Spleen (tissue), 11 donors: ENCODE measurements around the gene EZH1. TPM values are rescaled to one million over a fixed set of nuclear protein-coding genes. Genes with fewer than 3 reads are reported as not detected.

Source experiments
- DNase-seq: peaks from one replicate; pipeline ENCODE4 v3.0.0-alpha.2; 2020
- H3K27ac ChIP-seq, 8 donors: fragments of 200-600 bp; sonication (generic) in 7 of 8; 1 replicate in 4 of 8; 2 replicates in 4 of 8; pipeline versions ENCODE4 v1.5.0 to v1.8.0; 2016 to 2021; ENCODE audit warnings: inconsistent platforms in 4 of 8, mild to moderate bottlenecking in 4 of 8, moderate library complexity in 1 of 8
- H3K27me3 ChIP-seq, 7 donors: fragments of 200-600 bp; sonication (generic) in 6 of 7; replicated peaks in 1 of 7; 1 replicate in 4 of 7; 2 replicates in 3 of 7; pipeline versions ENCODE4 v1.5.0 to v1.8.0; 2016 to 2021; ENCODE audit warnings: inconsistent platforms in 3 of 7, mild to moderate bottlenecking in 1 of 7
- H3K36me3 ChIP-seq, 6 donors: fragments of 200-600 bp; sonication (generic) in 5 of 6; 1 replicate in 4 of 6; 2 replicates in 2 of 6; pipeline versions ENCODE4 v1.5.0 to v1.8.0; 2016 to 2021; ENCODE audit warnings: inconsistent platforms in 2 of 6
- H3K4me1 ChIP-seq, 6 donors: fragments of 200-600 bp; sonication (generic) in 5 of 6; 1 replicate in 3 of 6; 2 replicates in 3 of 6; pipeline versions ENCODE4 v1.5.0 to v1.8.0; 2016 to 2021; ENCODE audit warnings: inconsistent platforms in 3 of 6
- H3K4me3 ChIP-seq, 8 donors: fragments of 200-600 bp; sonication (generic) in 7 of 8; 1 replicate in 4 of 8; 2 replicates in 4 of 8; pipeline versions ENCODE4 v1.5.0 to v1.8.0; 2016 to 2021; ENCODE audit warnings: inconsistent platforms in 4 of 8, mild to moderate bottlenecking in 4 of 8, moderate library complexity in 2 of 8
- H3K9me3 ChIP-seq, 8 donors: fragments of 200-600 bp; sonication (generic) in 7 of 8; 1 replicate in 4 of 8; 2 replicates in 4 of 8; pipeline versions ENCODE4 v1.5.0 to v1.8.0; 2016 to 2021; ENCODE audit warnings: inconsistent platforms in 4 of 8
- POLR2A ChIP-seq, 3 donors: fragments of 450-650 bp; IDR thresholded peaks; one replicate each; pipeline ENCODE4 v1.5.1; 2017; ENCODE audit warnings: antibody characterized with exemption in 3 of 3, mild to moderate bottlenecking in 1 of 3
- POLR2AphosphoS5 ChIP-seq, 3 donors: sonication (generic); formaldehyde crosslinking; IDR thresholded peaks; one replicate each; pipeline ENCODE4 v1.5.1; 2017; ENCODE audit warnings: antibody characterized with exemption in 3 of 3
- WGBS, 5 donors: extraction: QIAGEN DNeasy Blood & Tissue Kit in 3 of 5; methylation state at CpG; one replicate each; pipeline versions ENCODE4 v1.1.5 to v1.1.7; 2013 to 2018; 5-methylcytosine and 5-hydroxymethylcytosine counted together
- intact Hi-C: fragments of 100-400 bp; cut with DNase I; formaldehyde crosslinking; loops from one replicate; pipeline ENCODE4 v1.15.0; 2023; ENCODE audit warnings: low total_unique reads
- polyA plus RNA-seq, 3 donors: library from polyadenylated mRNA; stranded (reverse); fragments of 200-250 nt; gene quantifications; one replicate each; pipeline ENCODE4 v1.2.1, GENCODE V29; 2013
- total RNA-seq, 7 donors: library from RNA; depleted of rRNA in 3 of 7; stranded (reverse); fragments of >200 nt in 3 of 7; fragmentation: NEBNext Ultra II Directional in 4 of 7; extraction: Animal tissue kit (Norgen Biotek cat#: 25700) in 4 of 7; gene quantifications; one replicate each; pipeline versions ENCODE4 v1.1.0 to v1.2.1, GENCODE V29; 2016 to 2021
- TF ChIP-seq, protein P1 (sequence below), 11 experiments: fragments of 200-600 bp in 7 of 11; fragments of 450-650 bp in 4 of 11; sonication (generic) in 4 of 11; IDR thresholded peaks in 8 of 11; conservative IDR thresholded peaks in 3 of 11; 1 replicate in 7 of 11; 2 replicates in 4 of 11; pipeline versions ENCODE4 v1.4.0 to v1.8.0; 2016 to 2021; ENCODE audit warnings: antibody characterized with exemption in 11 of 11, inconsistent platforms in 4 of 11, mild to moderate bottlenecking in 1 of 11
- donor health status: healthy with polysubstance abuse.
- donor health status: DM: no; HTN: no; CAD: no; lungs with moderate emphysema.
- donor health status: DM: no; HTN: no; CAD: no.
- donor health status: Bipolar disorder and iron deficiency.
- donor health status: healthy.
- donor health status: DM: no; HTN: no; CAD: no.
- donor health status: DM: yes; HTN: yes; CAD: no.

Gene EZH1
- total and polyA plus RNA-seq, 10 donors: 24.1 to 104 (median 68.0) TPM

DNA sequence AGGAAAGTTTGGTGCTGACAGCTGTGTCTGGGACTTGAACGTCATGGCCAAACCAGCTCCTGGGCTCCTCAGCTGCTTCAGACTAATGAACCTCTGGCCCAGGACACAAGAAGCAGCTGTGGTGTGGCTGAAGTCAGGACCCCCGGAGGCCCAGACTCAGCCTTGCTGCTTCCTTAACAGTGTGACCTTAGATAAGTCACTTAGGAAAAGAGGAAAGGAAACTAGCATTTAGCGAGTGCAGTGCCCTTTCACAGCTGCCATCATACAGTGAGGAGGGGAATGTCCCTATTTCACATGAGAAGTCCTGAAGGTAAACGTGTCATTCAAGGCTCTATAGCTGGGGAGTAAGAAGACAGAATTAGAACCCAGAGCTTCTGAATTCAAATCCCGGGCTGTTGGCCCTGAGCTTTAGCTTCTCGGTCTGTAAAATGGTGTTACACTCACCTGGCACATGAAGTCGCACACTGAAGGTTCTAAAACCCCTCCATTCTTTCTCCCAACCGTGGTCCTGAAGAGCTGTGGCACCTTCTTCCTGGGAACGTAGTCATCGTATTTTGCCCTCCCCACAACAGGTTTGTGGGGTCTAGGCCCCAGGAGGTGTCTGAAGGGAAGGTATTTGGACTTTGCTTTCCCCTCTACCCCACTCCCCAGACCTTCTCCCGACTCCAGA, 15.3 kb upstream of the EZH1 start:
- WGBS, 5 donors: 37 to 53% (median 45%) methylated on average over 11 of the region's 11 CpGs
- peak; percentile 54 for DNase-seq
- Histone ChIP-seq H3K36me3 (no peaks in the 10 kb centered on the region), H3K27ac (peak overlapping the region in 4 of 8 donors; percentile 42 to 77 (median 62)), H3K4me1 (peaks cover 13 to 55% (median 38%) of the 10 kb centered on the region in 6 donors), H3K9me3 (no peaks in the 10 kb centered on the region), H3K27me3 (peaks cover 0 to 46% (median 22%) of the 10 kb centered on the region in 7 donors), H3K4me3 (peak overlapping the region in 6 of 8 donors; percentile 16 to 71 (median 46))
- intact Hi-C loops: loop anchor here (5.0 kb wide), 1 partner anchor 38 kb away; no protein-coding TSS in a partner anchor
- TF ChIP-seq POLR2AphosphoS5 (IDR thresholded peaks at IDR 0.05) (peak in 2 of 3 donors; percentile 47 to 49), POLR2A (IDR thresholded peaks at IDR 0.05) (no peak)
- TF ChIP-seq, protein P1, sequence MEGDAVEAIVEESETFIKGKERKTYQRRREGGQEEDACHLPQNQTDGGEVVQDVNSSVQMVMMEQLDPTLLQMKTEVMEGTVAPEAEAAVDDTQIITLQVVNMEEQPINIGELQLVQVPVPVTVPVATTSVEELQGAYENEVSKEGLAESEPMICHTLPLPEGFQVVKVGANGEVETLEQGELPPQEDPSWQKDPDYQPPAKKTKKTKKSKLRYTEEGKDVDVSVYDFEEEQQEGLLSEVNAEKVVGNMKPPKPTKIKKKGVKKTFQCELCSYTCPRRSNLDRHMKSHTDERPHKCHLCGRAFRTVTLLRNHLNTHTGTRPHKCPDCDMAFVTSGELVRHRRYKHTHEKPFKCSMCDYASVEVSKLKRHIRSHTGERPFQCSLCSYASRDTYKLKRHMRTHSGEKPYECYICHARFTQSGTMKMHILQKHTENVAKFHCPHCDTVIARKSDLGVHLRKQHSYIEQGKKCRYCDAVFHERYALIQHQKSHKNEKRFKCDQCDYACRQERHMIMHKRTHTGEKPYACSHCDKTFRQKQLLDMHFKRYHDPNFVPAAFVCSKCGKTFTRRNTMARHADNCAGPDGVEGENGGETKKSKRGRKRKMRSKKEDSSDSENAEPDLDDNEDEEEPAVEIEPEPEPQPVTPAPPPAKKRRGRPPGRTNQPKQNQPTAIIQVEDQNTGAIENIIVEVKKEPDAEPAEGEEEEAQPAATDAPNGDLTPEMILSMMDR (IDR thresholded peaks at IDR 0.05 in 8 of 11, conservative IDR thresholded peaks at IDR 0.05 in 3 of 11): no peak

DNA sequence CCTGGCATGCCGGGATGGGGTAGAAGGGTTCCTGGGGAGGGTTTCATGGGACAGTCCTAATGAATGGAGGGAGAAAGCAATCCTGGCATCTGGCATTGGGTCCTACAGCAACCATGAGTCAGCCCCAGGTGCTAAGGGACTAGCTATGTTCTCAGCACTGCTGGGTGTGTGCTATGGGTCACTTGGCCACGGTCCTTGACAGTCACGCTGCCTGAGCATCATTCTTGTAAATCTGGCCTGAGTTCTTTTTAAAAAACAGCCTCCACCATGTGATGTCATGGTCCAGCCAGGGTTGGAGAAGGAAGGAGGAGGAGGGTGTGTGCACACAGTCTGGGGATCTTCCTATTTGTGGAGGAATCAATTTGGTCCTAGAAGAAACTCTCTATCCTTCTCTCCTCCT, 9.9 kb upstream of the EZH1 start:
- Histone ChIP-seq H3K4me3 (no peak overlapping the region), H3K9me3 (no peaks in the 10 kb centered on the region), H3K36me3 (no peaks in the 10 kb centered on the region), H3K4me1 (peaks cover under 1 to 27% (median 11%) of the 10 kb centered on the region in 6 donors), H3K27ac (no peak overlapping the region), H3K27me3 (peaks cover 0 to 11% (median 0%) of the 10 kb centered on the region in 7 donors)
- 88 to 94% (median 90%) methylated on average over 3 of the region's 3 CpGs for WGBS, 5 donors
- DNase-seq: peak; percentile 40
- TF ChIP-seq, protein P1 (IDR thresholded peaks at IDR 0.05 in 8 of 11, conservative IDR thresholded peaks at IDR 0.05 in 3 of 11): no peak
- no peak for TF ChIP-seq POLR2A (IDR thresholded peaks at IDR 0.05)
- no peak for TF ChIP-seq POLR2AphosphoS5 (IDR thresholded peaks at IDR 0.05)
- intact Hi-C loops: no loop called here

DNA sequence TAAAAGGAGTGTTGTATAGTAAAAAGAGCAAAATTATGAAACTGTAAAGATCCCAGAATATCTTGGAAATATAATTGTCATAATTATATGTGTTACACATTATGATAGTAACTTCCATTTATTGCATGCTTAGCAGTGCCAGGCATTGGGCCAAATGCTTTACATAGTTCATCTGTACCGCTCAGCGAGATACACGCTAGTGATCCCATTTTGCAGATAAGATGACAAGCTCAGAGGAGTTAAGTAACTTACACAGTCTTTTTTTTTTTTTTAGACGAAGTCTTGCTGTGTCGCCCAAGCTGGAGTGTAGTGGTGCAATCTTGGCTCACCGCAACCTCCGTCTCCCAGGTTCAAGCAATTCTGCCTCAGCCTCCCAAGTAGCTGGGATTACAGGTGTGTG, 6.8 kb upstream of the EZH1 start:
- Histone ChIP-seq H3K9me3 (no peaks in the 10 kb centered on the region), H3K4me3 (no peak overlapping the region), H3K27me3 (peaks cover 0 to 14% (median 0%) of the 10 kb centered on the region in 7 donors), H3K36me3 (no peaks in the 10 kb centered on the region), H3K4me1 (peaks cover 0 to 30% (median 10%) of the 10 kb centered on the region in 6 donors), H3K27ac (no peak overlapping the region)
- TF ChIP-seq, protein P1 (IDR thresholded peaks at IDR 0.05 in 8 of 11, conservative IDR thresholded peaks at IDR 0.05 in 3 of 11): no peak
- TF ChIP-seq POLR2AphosphoS5 (IDR thresholded peaks at IDR 0.05): no peak
- TF ChIP-seq POLR2A (IDR thresholded peaks at IDR 0.05): no peak
- intact Hi-C loops: no loop called here
- no peak for DNase-seq
- 68 to 86% (median 85%) methylated on average over 7 of the region's 7 CpGs for WGBS, 5 donors

DNA sequence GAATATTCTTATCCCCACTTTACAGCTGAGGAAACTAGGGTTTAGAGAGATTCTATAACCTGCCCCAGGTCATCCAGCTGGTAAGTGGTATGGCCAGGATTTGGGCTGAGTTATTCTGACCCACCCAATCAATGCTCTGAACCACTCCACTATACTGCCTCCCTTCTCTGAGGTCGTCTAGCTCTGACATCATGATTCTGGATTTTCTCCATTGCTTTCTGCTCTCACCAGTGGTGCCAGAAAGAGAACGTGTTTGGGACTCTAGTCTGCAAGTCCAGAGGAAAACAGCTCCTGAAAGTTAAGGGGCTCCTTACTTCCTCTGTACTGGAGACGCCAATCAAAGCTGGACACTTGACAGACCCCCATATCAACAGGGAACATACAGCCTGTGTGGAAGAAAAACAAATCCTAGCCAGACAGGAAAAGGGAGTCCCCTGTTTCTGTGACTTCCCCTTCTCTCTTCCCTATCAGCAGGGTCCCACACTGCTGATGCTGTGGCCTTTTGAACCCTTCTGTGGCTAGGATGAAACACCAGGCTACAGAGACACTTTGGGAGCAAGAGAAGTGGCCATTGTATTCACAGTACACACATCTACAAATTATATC, 6.0 kb upstream of the EZH1 start:
- 3 to 15% (median 5%) methylated on average over 3 of the region's 3 CpGs for WGBS, 5 donors
- Histone ChIP-seq H3K27me3 (peaks cover 0 to 14% (median 0%) of the 10 kb centered on the region in 7 donors), H3K27ac (peak overlapping the region in 1 of 8 donors; percentile 54), H3K4me3 (no peak overlapping the region), H3K9me3 (no peaks in the 10 kb centered on the region), H3K36me3 (no peaks in the 10 kb centered on the region), H3K4me1 (peaks cover 0 to 30% (median 10%) of the 10 kb centered on the region in 6 donors)
- peak; percentile 7 for DNase-seq
- TF ChIP-seq POLR2AphosphoS5 (IDR thresholded peaks at IDR 0.05) (peak in 1 of 3 donors; percentile 18), POLR2A (IDR thresholded peaks at IDR 0.05) (no peak)
- intact Hi-C loops: no loop called here
